ENCODE measurements around the gene ZNF827.

- TF ChIP-seq CTCF (conservative IDR thresholded peaks at IDR 0.05), result no peak
- no peak for TF ChIP-seq EZH2 (IDR thresholded peaks at IDR 0.05; ENCODE audit: low read depth)
Observed at GRCh38 chr4:145740806-145741205, 197.8 kb downstream of the ZNF827 start.
